ENCODE data around the gene HEATR1.

The HEATR1 gene

DNA sequence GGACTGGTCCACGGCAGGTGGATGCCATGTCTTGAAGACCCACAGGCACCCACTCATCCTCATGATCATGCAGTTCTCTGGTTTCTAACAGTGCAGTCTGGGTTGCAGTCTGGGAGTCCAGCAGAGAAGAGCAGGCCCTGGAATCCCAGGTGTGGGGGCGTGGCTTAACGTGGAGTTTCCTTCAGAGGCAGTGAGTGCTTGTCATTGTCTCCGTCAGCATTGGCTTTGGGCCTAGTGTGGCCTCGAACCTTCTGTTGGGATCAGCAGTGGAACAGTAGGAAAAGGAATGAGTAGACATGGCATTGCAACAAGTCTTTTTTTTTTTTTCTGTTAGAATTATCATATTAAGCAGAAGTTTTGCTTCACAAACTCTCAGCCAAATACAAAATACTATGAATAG lies 67.8 kb downstream of the HEATR1 start:
- no peak overlapping the region for H3K27ac ChIP-seq (ENCODE audit: low read length)
- no peaks in the 10 kb centered on the region for H3K9me3 ChIP-seq (ENCODE audit: control insufficient read depth in 2 of 2, low read length in 2 of 2)
- peaks cover 24 to 44% of the 10 kb centered on the region in 2 donors for H3K36me3 ChIP-seq (ENCODE audit: control insufficient read depth in 2 of 2, insufficient read depth in 2 of 2, low read length in 2 of 2)
- no peak overlapping the region for H3K9ac ChIP-seq (ENCODE audit: low read length in 2 of 2)
- no peaks in the 10 kb centered on the region for H3K4me1 ChIP-seq (ENCODE audit: control insufficient read depth, insufficient read depth, low read length)
- H3K27me3 ChIP-seq (ENCODE audit: control insufficient read depth in 1 of 2, insufficient read depth in 2 of 2, low read length in 2 of 2) = no peaks in the 10 kb centered on the region
- H3K4me3 ChIP-seq (ENCODE audit: low read length in 2 of 2) = no peak overlapping the region

DNA sequence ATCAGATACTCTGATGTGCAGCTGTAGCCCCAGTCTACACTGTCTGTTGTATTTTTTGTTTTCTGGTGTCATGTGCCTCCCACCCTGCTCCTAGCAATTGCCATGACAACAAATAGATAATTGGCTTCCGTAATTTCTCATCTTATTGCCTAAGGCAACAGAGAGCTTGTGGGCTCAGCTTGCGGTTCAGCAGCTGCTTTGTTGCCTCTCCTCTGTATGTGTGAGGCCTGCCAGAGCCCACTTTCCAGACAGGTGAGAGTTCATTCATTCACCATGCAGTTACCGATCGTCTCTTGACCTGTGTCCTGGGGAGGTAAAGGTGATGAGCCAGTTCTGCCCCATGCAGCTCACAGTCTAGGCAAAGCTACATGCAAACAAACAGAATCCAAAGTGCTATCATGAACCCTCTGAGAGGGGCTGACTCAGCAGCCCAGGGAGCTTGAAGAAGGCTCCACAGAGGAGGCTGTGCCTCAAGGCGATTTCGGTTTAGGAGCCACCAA lies 68.6 kb downstream of the HEATR1 start:
- peaks cover 18 to 38% of the 10 kb centered on the region in 2 donors for H3K36me3 ChIP-seq (ENCODE audit: control insufficient read depth in 2 of 2, insufficient read depth in 2 of 2, low read length in 2 of 2)
- H3K27me3 ChIP-seq (ENCODE audit: control insufficient read depth in 1 of 2, insufficient read depth in 2 of 2, low read length in 2 of 2) = no peaks in the 10 kb centered on the region
- no peak overlapping the region for H3K9ac ChIP-seq (ENCODE audit: low read length in 2 of 2)
- H3K27ac ChIP-seq (ENCODE audit: low read length) = no peak overlapping the region
- H3K4me1 ChIP-seq (ENCODE audit: control insufficient read depth, insufficient read depth, low read length) = no peaks in the 10 kb centered on the region
- no peak overlapping the region for H3K4me3 ChIP-seq (ENCODE audit: low read length in 2 of 2)
- no peaks in the 10 kb centered on the region for H3K9me3 ChIP-seq (ENCODE audit: control insufficient read depth in 2 of 2, low read length in 2 of 2)

DNA sequence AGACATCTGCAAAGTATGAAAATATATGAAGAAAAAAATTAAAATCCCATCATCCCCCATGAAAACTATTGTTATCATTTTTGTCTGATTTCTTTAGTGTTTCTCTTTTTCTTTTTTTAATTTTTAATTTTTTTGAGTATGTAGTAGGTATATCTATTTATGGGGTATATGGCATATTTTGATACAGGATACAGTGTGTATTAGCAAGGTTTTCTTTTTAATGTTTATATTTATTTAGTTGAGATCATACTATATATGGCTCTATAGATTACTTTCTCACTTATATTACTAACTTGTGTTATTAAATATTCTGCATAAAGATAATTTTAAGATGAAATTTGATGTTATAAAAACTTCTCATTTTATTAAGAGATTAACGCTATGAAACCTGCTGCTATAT lies 69.1 kb downstream of the HEATR1 start:
- H3K9ac ChIP-seq (ENCODE audit: low read length in 2 of 2) = no peak overlapping the region
- no peak overlapping the region for H3K4me3 ChIP-seq (ENCODE audit: low read length in 2 of 2)

DNA sequence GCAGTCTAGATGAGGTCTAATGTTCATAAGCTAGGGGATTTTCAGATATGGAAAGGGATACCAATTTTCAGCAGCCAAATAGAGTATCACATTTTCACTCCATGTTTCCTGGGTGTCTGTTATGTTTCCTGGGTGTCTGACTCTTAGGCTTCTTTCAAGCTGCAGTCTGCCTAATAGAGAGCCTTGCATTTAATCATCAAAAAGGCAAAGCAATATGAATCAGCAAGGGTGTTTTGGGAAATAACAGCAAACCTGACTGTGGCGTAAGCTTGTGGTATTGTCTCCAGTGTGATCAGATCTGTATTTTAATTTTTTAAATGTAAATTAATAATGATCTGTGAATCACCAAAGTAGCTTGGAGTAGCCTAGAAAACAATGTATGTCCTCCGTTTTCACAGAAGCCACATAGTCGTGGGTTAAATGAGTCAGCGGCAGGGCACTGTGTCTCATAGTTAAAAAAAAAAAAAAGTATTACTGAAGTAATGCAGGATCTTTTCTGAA lies 70.1 kb downstream of the HEATR1 start:
- H3K9ac ChIP-seq (ENCODE audit: low read length in 2 of 2) = no peak overlapping the region
- no peaks in the 10 kb centered on the region for H3K27me3 ChIP-seq (ENCODE audit: control insufficient read depth in 1 of 2, insufficient read depth in 2 of 2, low read length in 2 of 2)
- H3K9me3 ChIP-seq (ENCODE audit: control insufficient read depth in 2 of 2, low read length in 2 of 2) = no peaks in the 10 kb centered on the region
- no peaks in the 10 kb centered on the region for H3K4me1 ChIP-seq (ENCODE audit: control insufficient read depth, insufficient read depth, low read length)
- H3K36me3 ChIP-seq (ENCODE audit: control insufficient read depth in 2 of 2, insufficient read depth in 2 of 2, low read length in 2 of 2) = peaks cover 13 to 27% of the 10 kb centered on the region in 2 donors
- H3K4me3 ChIP-seq (ENCODE audit: low read length in 2 of 2) = no peak overlapping the region
- no peak overlapping the region for H3K27ac ChIP-seq (ENCODE audit: low read length)

More for the DNA sequence above, 69.1 kb downstream of the HEATR1 start:
- H3K36me3 ChIP-seq (ENCODE audit: control insufficient read depth in 2 of 2, insufficient read depth in 2 of 2, low read length in 2 of 2) = peaks cover 15 to 37% of the 10 kb centered on the region in 2 donors
- no peak overlapping the region for H3K27ac ChIP-seq (ENCODE audit: low read length)
- H3K27me3 ChIP-seq (ENCODE audit: control insufficient read depth in 1 of 2, insufficient read depth in 2 of 2, low read length in 2 of 2) = no peaks in the 10 kb centered on the region
- no peaks in the 10 kb centered on the region for H3K4me1 ChIP-seq (ENCODE audit: control insufficient read depth, insufficient read depth, low read length)
- no peaks in the 10 kb centered on the region for H3K9me3 ChIP-seq (ENCODE audit: control insufficient read depth in 2 of 2, low read length in 2 of 2)

DNA sequence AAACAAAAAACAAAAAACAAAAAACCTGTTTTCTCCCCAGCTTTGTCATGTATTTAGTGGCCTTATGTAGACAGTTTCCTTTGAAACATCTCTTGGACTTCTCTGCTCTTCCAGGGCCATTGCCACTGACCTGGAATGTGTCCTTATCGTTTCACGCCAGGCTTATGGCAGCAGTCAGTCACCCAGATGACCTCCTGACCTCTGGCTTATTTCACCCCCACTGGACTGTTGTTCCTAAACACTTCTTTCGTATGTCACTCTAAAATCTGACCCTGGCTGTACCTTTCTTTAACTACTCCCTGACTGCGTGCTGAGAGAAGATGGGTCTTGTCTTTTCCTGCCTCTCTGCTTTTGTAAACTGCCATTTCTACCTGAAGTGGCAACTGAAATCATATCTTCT lies 71.5 kb downstream of the HEATR1 start:
- H3K4me1 ChIP-seq (ENCODE audit: control insufficient read depth, insufficient read depth, low read length) = no peaks in the 10 kb centered on the region
- no peaks in the 10 kb centered on the region for H3K9me3 ChIP-seq (ENCODE audit: control insufficient read depth in 2 of 2, low read length in 2 of 2)
- H3K9ac ChIP-seq (ENCODE audit: low read length in 2 of 2) = no peak overlapping the region
- no peak overlapping the region for H3K27ac ChIP-seq (ENCODE audit: low read length)
- no peak overlapping the region for H3K4me3 ChIP-seq (ENCODE audit: low read length in 2 of 2)
- peaks cover 4 to 15% of the 10 kb centered on the region in 2 donors for H3K36me3 ChIP-seq (ENCODE audit: control insufficient read depth in 2 of 2, insufficient read depth in 2 of 2, low read length in 2 of 2)
- H3K27me3 ChIP-seq (ENCODE audit: control insufficient read depth in 1 of 2, insufficient read depth in 2 of 2, low read length in 2 of 2) = no peaks in the 10 kb centered on the region

DNA sequence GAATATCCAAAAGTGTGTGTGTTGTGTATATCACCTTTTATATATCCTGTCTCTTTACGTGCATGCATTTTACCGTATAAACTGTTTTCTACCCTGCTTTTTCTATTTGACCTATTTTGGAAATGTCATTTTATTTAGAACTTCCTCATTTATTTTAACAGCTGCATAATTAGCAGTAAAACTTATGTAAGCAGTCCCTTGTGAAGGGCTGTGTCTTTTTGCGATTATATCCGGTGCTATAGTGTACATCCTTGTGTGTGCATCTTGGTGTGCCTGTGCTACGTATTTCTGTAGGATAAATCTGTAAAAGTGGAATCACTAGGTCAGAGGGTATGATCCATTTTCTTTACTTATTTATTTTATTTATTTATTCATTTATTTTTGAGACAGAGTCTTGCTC lies 73.4 kb downstream of the HEATR1 start:
- Histone ChIP-seq H3K27me3 (ENCODE audit: control insufficient read depth in 1 of 2, insufficient read depth in 2 of 2, low read length in 2 of 2) (no peaks in the 10 kb centered on the region), H3K36me3 (ENCODE audit: control insufficient read depth in 2 of 2, insufficient read depth in 2 of 2, low read length in 2 of 2) (peaks cover 7 to 16% of the 10 kb centered on the region in 2 donors), H3K4me3 (ENCODE audit: low read length in 2 of 2) (no peak overlapping the region), H3K9me3 (ENCODE audit: control insufficient read depth in 2 of 2, low read length in 2 of 2) (no peaks in the 10 kb centered on the region), H3K4me1 (ENCODE audit: control insufficient read depth, insufficient read depth, low read length) (no peaks in the 10 kb centered on the region), H3K27ac (ENCODE audit: low read length) (no peak overlapping the region), H3K9ac (ENCODE audit: low read length in 2 of 2) (no peak overlapping the region)

DNA sequence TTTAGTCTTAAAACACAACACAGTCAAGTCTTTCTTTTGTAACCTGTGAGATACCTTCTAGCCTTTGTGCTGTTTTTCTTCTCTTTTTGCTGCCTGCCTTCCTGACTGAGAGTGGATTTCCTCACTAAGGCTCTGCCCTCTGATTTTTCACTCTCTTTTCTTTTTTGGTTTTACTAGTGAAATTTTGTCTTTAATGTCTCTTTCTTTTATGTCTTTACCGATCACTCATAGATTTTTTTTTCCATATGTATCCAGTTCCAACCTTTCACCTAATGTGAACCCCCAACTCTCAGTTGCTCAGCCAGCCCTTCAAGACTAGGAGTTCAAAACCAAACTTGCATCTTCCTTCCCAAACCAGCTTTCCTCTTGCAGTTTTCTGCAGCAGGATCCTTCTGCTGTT lies 74.0 kb downstream of the HEATR1 start:
- H3K36me3 ChIP-seq (ENCODE audit: control insufficient read depth in 2 of 2, insufficient read depth in 2 of 2, low read length in 2 of 2) = peaks cover 8 to 14% of the 10 kb centered on the region in 2 donors
- H3K4me1 ChIP-seq (ENCODE audit: control insufficient read depth, insufficient read depth, low read length) = no peaks in the 10 kb centered on the region
- H3K4me3 ChIP-seq (ENCODE audit: low read length in 2 of 2) = no peak overlapping the region
- no peak overlapping the region for H3K27ac ChIP-seq (ENCODE audit: low read length)
- no peak overlapping the region for H3K9ac ChIP-seq (ENCODE audit: low read length in 2 of 2)
- no peaks in the 10 kb centered on the region for H3K9me3 ChIP-seq (ENCODE audit: control insufficient read depth in 2 of 2, low read length in 2 of 2)
- no peaks in the 10 kb centered on the region for H3K27me3 ChIP-seq (ENCODE audit: control insufficient read depth in 1 of 2, insufficient read depth in 2 of 2, low read length in 2 of 2)

DNA sequence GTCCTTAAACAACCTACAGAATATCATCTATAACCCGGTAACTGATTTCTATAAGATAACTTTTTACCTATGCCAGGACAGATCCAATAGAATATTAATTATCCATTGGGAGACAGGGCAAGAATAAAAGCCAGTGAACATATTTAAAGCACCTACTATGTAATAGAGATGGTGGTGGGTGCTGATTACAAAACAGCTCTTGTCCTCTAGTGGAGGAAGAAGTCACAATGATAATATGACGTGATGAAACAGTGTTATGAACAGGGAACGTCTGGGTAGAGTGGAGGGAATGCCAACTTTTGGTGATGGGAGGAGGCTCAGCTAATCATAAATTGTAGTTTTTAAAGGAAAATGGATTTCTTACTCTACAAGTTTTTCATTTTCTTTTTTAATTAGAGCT lies 78.2 kb downstream of the HEATR1 start:
- Histone ChIP-seq H3K27me3 (ENCODE audit: control insufficient read depth in 1 of 2, insufficient read depth in 2 of 2, low read length in 2 of 2) (no peaks in the 10 kb centered on the region), H3K27ac (ENCODE audit: low read length) (no peak overlapping the region), H3K4me1 (ENCODE audit: control insufficient read depth, insufficient read depth, low read length) (peaks cover 8% of the 10 kb centered on the region), H3K36me3 (ENCODE audit: control insufficient read depth in 2 of 2, insufficient read depth in 2 of 2, low read length in 2 of 2) (peaks cover 4 to 9% of the 10 kb centered on the region in 2 donors), H3K4me3 (ENCODE audit: low read length in 2 of 2) (no peak overlapping the region), H3K9me3 (ENCODE audit: control insufficient read depth in 2 of 2, low read length in 2 of 2) (no peaks in the 10 kb centered on the region), H3K9ac (ENCODE audit: low read length in 2 of 2) (no peak overlapping the region)

DNA sequence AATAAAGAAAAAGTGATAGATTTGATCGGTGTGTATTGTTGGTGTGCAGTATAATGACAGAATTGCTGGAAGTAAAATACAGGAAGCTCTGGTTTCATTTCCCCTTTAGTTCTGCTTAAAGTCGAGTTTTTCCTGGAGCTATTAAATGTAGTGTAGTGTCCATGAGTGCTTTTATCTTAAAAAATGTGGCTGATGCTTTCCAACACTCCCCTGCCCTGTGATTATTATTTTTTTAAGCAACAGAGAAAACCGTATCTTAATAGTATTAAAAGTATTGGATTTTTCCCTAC lies 79.5 kb downstream of the HEATR1 start:
- Histone ChIP-seq H3K9me3 (ENCODE audit: control insufficient read depth in 2 of 2, low read length in 2 of 2) (no peaks in the 10 kb centered on the region), H3K4me1 (ENCODE audit: control insufficient read depth, insufficient read depth, low read length) (peaks cover 8% of the 10 kb centered on the region), H3K27me3 (ENCODE audit: control insufficient read depth in 1 of 2, insufficient read depth in 2 of 2, low read length in 2 of 2) (no peaks in the 10 kb centered on the region), H3K9ac (ENCODE audit: low read length in 2 of 2) (peak overlapping the region; percentile 65 to 90), H3K4me3 (ENCODE audit: low read length in 2 of 2) (peak overlapping the region; percentile 75 to 98), H3K27ac (ENCODE audit: low read length) (no peak overlapping the region), H3K36me3 (ENCODE audit: control insufficient read depth in 2 of 2, insufficient read depth in 2 of 2, low read length in 2 of 2) (peaks cover 4 to 9% of the 10 kb centered on the region in 2 donors)

DNA sequence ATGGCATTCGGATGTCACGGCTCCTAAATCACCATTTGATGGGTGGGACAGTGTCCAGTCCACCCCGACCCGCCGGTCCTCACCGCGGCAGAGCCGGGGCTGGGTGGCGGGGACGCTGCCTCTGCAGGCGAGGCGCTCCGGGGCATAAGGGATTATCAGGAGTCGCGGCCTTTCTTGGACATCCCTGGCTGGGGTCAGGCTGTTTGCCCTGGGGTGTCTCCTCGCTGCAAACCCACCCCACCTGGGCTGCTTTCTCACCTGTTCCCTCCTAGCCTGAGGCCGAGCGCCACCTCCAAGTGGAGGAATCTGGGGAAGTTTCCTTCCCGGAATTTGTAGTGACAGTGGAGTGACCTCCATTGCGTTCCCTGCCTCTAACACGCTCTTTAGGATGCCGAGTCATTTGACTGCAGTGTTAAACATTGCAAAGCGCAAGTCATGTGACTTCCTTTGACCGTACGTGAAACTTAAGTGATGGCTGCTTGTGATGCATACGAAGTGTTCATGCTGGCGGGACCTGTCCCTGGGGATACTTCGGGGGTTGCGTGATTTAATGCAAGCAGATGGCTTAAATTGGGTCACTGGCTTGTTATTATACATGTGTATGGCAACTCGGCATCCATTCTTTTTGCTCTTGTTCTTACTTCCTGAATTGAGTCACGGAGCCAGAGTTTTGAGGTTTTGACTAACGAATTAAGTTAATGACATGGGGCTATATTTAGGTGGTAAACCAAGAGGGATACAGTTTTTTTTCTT lies 80.0 kb downstream of the HEATR1 start:
- H3K4me1 ChIP-seq (ENCODE audit: control insufficient read depth, insufficient read depth, low read length) = peaks cover 8% of the 10 kb centered on the region
- peaks cover 4 to 9% of the 10 kb centered on the region in 2 donors for H3K36me3 ChIP-seq (ENCODE audit: control insufficient read depth in 2 of 2, insufficient read depth in 2 of 2, low read length in 2 of 2)
- H3K9ac ChIP-seq (ENCODE audit: low read length in 2 of 2) = peak overlapping the region; percentile 65 to 90
- H3K9me3 ChIP-seq (ENCODE audit: control insufficient read depth in 2 of 2, low read length in 2 of 2) = no peaks in the 10 kb centered on the region
- peak overlapping the region; percentile 75 to 98 for H3K4me3 ChIP-seq (ENCODE audit: low read length in 2 of 2)
- H3K27ac ChIP-seq (ENCODE audit: low read length) = peak overlapping the region; percentile 75
- H3K27me3 ChIP-seq (ENCODE audit: control insufficient read depth in 1 of 2, insufficient read depth in 2 of 2, low read length in 2 of 2) = no peaks in the 10 kb centered on the region

DNA sequence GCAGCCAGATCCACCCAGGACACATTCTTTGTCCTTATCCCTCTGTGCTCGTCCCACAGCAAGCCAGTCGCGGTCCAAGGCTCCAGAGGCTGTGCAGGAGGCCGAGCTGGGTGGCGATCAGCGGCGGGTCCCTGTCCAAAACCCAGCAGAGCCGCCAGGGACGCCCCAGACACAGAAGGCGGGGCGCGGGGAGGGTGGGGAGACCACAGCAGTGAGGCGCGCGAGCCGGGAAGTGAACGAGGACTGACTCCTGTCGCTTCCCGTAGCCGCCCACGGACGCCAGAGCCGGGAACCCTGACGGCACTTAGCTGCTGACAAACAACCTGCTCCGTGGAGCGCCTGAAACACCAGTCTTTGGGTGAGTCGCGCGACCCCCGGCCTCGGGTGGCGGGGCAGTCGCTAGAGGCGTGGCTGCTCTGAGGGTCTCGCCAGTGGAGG lies 80.6 kb downstream of the HEATR1 start, which contains the start of gene LGALS8:
LGALS8 (plus strand) TSS at position 279 of the 438 bp plus-strand sequence. CDS start 2,089 bp downstream, outside the sequence.
- Histone ChIP-seq H3K4me3 (ENCODE audit: low read length in 2 of 2) (peak within 1 kb of the TSS; percentile 75 to 98), H3K36me3 (ENCODE audit: control insufficient read depth in 2 of 2, insufficient read depth in 2 of 2, low read length in 2 of 2) (peaks cover 4 to 9% of the 10 kb centered on the region in 2 donors), H3K4me1 (ENCODE audit: control insufficient read depth, insufficient read depth, low read length) (peaks cover 8% of the 10 kb centered on the region), H3K9ac (ENCODE audit: low read length in 2 of 2) (peak within 1 kb of the TSS; percentile 65 to 90), H3K27me3 (ENCODE audit: control insufficient read depth in 1 of 2, insufficient read depth in 2 of 2, low read length in 2 of 2) (no peaks in the 10 kb centered on the region), H3K9me3 (ENCODE audit: control insufficient read depth in 2 of 2, low read length in 2 of 2) (no peaks in the 10 kb centered on the region), H3K27ac (ENCODE audit: low read length) (peak within 1 kb of the TSS; percentile 75)

Data from stomach smooth muscle (tissue), 2 donors.